DOHH2 (cell line): Measurements from ENCODE around the gene NCAPG2.

Source experiments
- H3F3A ChIP-seq: fragments of 200-600 bp; sonication (generic), shearing (Covaris generic); 2 replicates; pipeline ENCODE4 v1.6.0; 2016; ENCODE audit warnings: antibody characterized with exemption, mild to moderate bottlenecking; ENCODE audit not compliant: control insufficient read depth, insufficient read depth
- H3K27ac ChIP-seq: fragments of 200-600 bp; sonication (generic); 2 replicates; pipeline ENCODE4 v1.5.1; 2014; ENCODE audit warnings: low read depth, mild to moderate bottlenecking, low read length, moderate library complexity
- H3K27me3 ChIP-seq: fragments of 200-600 bp; sonication (generic); 2 replicates; pipeline ENCODE4 v1.6.1; 2014; ENCODE audit warnings: mild to moderate bottlenecking, low read length, mixed read lengths; ENCODE audit not compliant: control insufficient read depth
- H3K36me3 ChIP-seq: fragments of 200-600 bp; sonication (generic); 2 replicates; pipeline ENCODE4 v1.6.1; 2014; ENCODE audit warnings: mild to moderate bottlenecking, low read length, moderate library complexity, mixed read lengths; ENCODE audit not compliant: control insufficient read depth
- H3K4me1 ChIP-seq: fragments of 200-600 bp; sonication (generic); 2 replicates; pipeline ENCODE4 v1.6.1; 2014; ENCODE audit warnings: mild to moderate bottlenecking, low read length, mixed read lengths; ENCODE audit not compliant: control insufficient read depth
- H3K4me2 ChIP-seq: fragments of 200-600 bp; sonication (generic); 2 replicates; pipeline ENCODE4 v1.6.0; 2014; ENCODE audit warnings: mild to moderate bottlenecking, low read length, moderate library complexity
- H3K4me3 ChIP-seq: fragments of 200-600 bp; sonication (generic); 2 replicates; pipeline ENCODE4 v1.5.1; 2014; ENCODE audit warnings: mild to moderate bottlenecking, low read length, mixed read lengths
- H3K79me2 ChIP-seq: fragments of 200-600 bp; sonication (generic); 2 replicates; pipeline ENCODE4 v1.6.1; 2014; ENCODE audit warnings: mild to moderate bottlenecking, low read length, mixed read lengths; ENCODE audit not compliant: control insufficient read depth
- H3K9me2 ChIP-seq: fragments of 200-600 bp; sonication (generic); replicated peaks from 2 replicates; pipeline ENCODE4 v1.6.1; 2014; ENCODE audit warnings: mild to moderate bottlenecking, low read length, mixed read lengths; ENCODE audit not compliant: control insufficient read depth
- H3K9me3 ChIP-seq: fragments of 200-600 bp; sonication (generic); 2 replicates; pipeline ENCODE4 v1.6.1; 2014; ENCODE audit warnings: antibody characterized with exemption, low read length, mixed read lengths; ENCODE audit not compliant: control insufficient read depth, insufficient read depth
- H4K20me1 ChIP-seq: fragments of 200-600 bp; sonication (generic); 2 replicates; pipeline ENCODE4 v1.6.0; 2014; ENCODE audit warnings: low read depth, mild to moderate bottlenecking, antibody characterized with exemption, low read length, moderate library complexity; ENCODE audit not compliant: control insufficient read depth, insufficient read depth
- CTCF ChIP-seq: fragments of 200-600 bp; sonication (generic); IDR thresholded peaks from one replicate; pipeline ENCODE4 v1.5.1; 2014; ENCODE audit warnings: antibody characterized with exemption, mild to moderate bottlenecking, low read depth, low read length; ENCODE audit not compliant: poor library complexity, severe bottlenecking
- EZH2phosphoT487 ChIP-seq: fragments of 200-600 bp; sonication (generic); IDR thresholded peaks from 2 replicates; pipeline ENCODE4 v1.6.1; 2017; ENCODE audit warnings: borderline replicate concordance, mild to moderate bottlenecking, antibody characterized with exemption, low read length, moderate library complexity, mixed read lengths

Gene NCAPG2

GRCh38 chr7:158702944-158703343 lies 1.7 kb downstream of the NCAPG2 start:
- Histone ChIP-seq H3K4me3 (peak overlapping the region; percentile 84), H3F3A (peaks cover 11% of the 10 kb centered on the region), H3K27me3 (no peaks in the 10 kb centered on the region), H3K4me1 (peaks cover 40% of the 10 kb centered on the region), H3K9me2 (no peaks in the 10 kb centered on the region), H3K36me3 (peaks cover 76% of the 10 kb centered on the region), H4K20me1 (peaks cover 10% of the 10 kb centered on the region; the same call in 1 of the 2 replicates), H3K9me3 (peaks cover 14% of the 10 kb centered on the region), H3K27ac (no peak overlapping the region), H3K79me2 (peaks cover 73% of the 10 kb centered on the region), H3K4me2 (peak overlapping the region; percentile 83)
- no peak for TF ChIP-seq CTCF
- TF ChIP-seq EZH2phosphoT487, result no peak

GRCh38 chr7:158702196-158702595 lies 2.4 kb downstream of the NCAPG2 start:
- no peak overlapping the region for H3K27ac ChIP-seq
- peaks cover 74% of the 10 kb centered on the region for H3K36me3 ChIP-seq
- H4K20me1 ChIP-seq, result peaks cover 10% of the 10 kb centered on the region; the same call in 1 of the 2 replicates
- H3K4me2 ChIP-seq, result peak overlapping the region; percentile 83
- peak overlapping the region; percentile 84 for H3K4me3 ChIP-seq
- H3F3A ChIP-seq, result peaks cover 11% of the 10 kb centered on the region
- peaks cover 40% of the 10 kb centered on the region for H3K4me1 ChIP-seq
- peaks cover 80% of the 10 kb centered on the region for H3K79me2 ChIP-seq
- H3K27me3 ChIP-seq, result no peaks in the 10 kb centered on the region
- TF ChIP-seq CTCF (no peak), EZH2phosphoT487 (no peak)
- H3K9me3 ChIP-seq, result peaks cover 7% of the 10 kb centered on the region; the same call in 1 of the 2 replicates
- H3K9me2 ChIP-seq, result no peaks in the 10 kb centered on the region

- H3F3A ChIP-seq, result no peaks in the 10 kb centered on the region
- H3K79me2 ChIP-seq, result peaks cover 95% of the 10 kb centered on the region
- H3K27me3 ChIP-seq, result no peaks in the 10 kb centered on the region
- TF ChIP-seq EZH2phosphoT487 (no peak), CTCF (no peak)
- peaks cover 91% of the 10 kb centered on the region for H3K36me3 ChIP-seq
- H3K4me1 ChIP-seq, result peaks cover 27% of the 10 kb centered on the region
- H4K20me1 ChIP-seq, result peaks cover 16% of the 10 kb centered on the region; the same call in 1 of the 2 replicates
- H3K9me3 ChIP-seq, result no peaks in the 10 kb centered on the region
- H3K4me3 ChIP-seq, result no peak overlapping the region
- H3K27ac ChIP-seq, result no peak overlapping the region
- no peaks in the 10 kb centered on the region for H3K9me2 ChIP-seq
- no peak overlapping the region for H3K4me2 ChIP-seq
These were observed 4.6 kb downstream of the NCAPG2 start for GRCh38 chr7:158700008-158700407.
